VCaP (cell line): ENCODE results near the gene RESP18.
A peak's percentile ranks its signal among the peaks of the same experiment; 100 is the strongest.

Source experiments
- H3K27ac ChIP-seq: fragments of 450-650 bp; 2 replicates; pipeline ENCODE4 v1.5.1; 2017
- CTCF ChIP-seq: fragments of 450-650 bp; conservative IDR thresholded peaks from 2 replicates; pipeline ENCODE4 v1.5.1; 2017; ENCODE audit warnings: mild to moderate bottlenecking, moderate library complexity

RESP18 gene

DNA sequence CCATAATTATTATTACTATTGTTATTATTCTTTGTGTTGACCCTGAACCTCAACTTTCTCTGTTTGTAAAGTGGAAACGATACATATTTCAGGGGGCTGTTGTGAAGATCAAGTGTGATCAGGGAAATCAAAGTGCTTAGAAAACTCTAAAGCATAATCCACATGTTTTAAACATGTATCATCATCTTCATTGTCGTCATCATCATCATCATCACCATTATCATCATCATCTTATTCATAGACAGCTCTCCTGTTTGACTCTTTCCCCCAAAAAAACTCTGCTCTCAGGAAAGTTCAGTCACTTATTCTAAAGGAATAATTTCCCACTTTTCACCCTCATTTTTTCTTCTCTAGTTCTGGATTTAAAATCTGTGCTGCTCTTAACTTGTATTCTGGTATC lies 28.3 kb downstream of the RESP18 start:
- no peak overlapping the region for H3K27ac ChIP-seq
- TF ChIP-seq CTCF = no peak

- TF ChIP-seq CTCF = no peak
Measured at GRCh38 chr2:219302412-219302968, 30.1 kb downstream of the RESP18 start.

DNA sequence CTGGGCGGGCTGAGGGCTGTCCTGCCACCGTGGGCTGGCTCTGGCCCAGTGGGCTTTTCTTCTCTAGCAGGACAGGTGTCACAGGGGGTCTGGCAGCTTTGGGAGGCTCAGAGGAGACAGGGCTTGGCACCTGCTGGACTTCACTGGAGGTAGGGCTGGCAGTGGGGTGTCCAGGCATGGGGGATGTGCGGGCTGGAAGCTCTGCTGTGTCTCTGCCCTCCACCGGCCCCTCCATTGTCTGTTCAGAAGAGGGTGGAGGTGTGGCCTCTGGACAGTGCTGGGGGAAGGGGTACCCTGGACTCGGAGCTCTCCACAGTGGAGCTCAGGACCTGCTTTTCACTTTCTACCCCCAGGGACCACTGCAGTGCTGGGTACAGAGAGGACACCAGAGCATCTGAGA lies 32.5 kb downstream of the RESP18 start:
- H3K27ac ChIP-seq = no peak overlapping the region
- no peak for TF ChIP-seq CTCF

More at GRCh38 chr2:219302412-219302968, 30.1 kb downstream of the RESP18 start:
- no peak overlapping the region for H3K27ac ChIP-seq

- TF ChIP-seq CTCF = no peak
- no peak overlapping the region; the same call in 1 of the 2 replicates for H3K27ac ChIP-seq
Measured at GRCh38 chr2:219299372-219299760, 33.2 kb downstream of the RESP18 start.

- TF ChIP-seq CTCF = peak; percentile 98
- H3K27ac ChIP-seq = peak overlapping the region; percentile 21; the same call in 1 of the 2 replicates
Measured at GRCh38 chr2:219298759-219299371, 33.7 kb downstream of the RESP18 start.

GRCh38 chr2:219297766-219298456 lies 34.6 kb downstream of the RESP18 start:
- 0 out of 2 replicates have a peak overlapping the region, but pooled peaks have one; percentile 21 for H3K27ac ChIP-seq
- TF ChIP-seq CTCF = no peak

- no peak for TF ChIP-seq CTCF
- H3K27ac ChIP-seq = no peak overlapping the region
Measured at GRCh38 chr2:219296631-219297391, 35.7 kb downstream of the RESP18 start.
